CD4-positive, alpha-beta T cell treated with Interleukin-6 at 100 ng/mL for 8 hours (primary cell): Measurements from ENCODE around the gene SMG6.
"Not testable (repeated sequence)": the region's sequence is repeated elsewhere in the genome, so short reads cannot be mapped to it uniquely, and the experiment has no call there.

Experiments
- DNase-seq: peaks from one replicate; pipeline ENCODE4 v3.0.0-alpha.2; 2020; ENCODE audit warnings: mixed read lengths, low spot score

Gene SMG6

DNA sequence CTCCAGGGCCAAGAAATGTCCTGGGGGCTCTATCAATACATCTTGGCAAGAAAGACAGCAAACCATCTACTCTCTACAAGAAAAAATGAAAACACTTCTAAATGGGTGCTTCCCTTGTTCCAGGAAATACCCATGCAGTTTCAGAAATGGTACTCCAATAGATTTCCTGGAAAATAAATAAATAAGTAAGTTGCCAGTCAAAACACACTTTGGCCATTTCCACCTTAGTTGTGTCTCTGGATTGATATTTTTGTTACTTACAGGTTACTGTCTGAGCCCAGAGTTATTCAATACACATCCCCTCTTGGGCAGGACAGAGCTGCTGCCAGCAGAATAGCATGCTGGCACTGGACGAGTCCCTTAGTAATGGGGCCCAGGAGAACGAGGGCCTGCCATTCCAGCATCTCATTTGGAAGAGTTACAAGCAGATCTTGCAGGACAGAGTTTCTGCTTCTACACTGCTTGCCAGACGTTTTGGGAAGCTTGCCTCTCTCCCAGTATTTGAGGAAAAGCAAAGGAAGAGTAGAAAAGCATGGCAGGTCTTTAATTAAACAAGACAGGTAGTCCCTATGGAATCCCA lies 100.5 kb downstream of the SMG6 start:
- DNase-seq: no peak

DNA sequence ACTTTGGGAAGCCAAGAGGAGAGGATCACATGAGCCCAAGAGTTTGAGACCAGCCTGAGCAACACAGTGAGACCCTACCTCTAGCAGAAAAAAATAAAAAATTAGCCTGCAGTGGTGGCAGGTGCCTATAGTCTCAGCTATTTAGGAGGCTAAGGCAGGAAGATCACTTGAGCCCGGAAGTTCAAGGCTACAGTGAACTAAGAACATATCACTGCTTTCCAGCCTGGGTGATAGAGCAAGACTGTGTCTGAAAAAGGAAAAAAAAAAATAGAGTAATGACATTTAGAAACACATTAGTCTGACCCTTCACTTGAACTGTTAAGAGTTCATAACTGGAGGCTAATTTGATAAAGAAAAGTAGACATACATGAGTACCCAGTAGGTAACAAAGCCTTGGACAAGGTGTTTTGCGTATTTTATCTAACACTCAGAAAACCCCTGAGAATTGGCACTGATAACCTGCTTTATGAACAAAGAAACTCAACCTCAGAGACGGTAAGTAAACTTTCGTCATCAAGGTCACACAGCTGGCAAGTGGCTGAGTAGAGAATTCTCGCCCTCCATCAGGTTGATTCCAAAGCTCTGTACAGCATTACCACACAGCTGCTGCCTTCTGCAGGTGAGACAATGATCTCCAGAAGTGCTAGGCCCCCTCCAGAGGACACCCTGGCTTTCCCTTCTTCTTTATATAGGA lies 101.1 kb downstream of the SMG6 start:
- no peak for DNase-seq

DNA sequence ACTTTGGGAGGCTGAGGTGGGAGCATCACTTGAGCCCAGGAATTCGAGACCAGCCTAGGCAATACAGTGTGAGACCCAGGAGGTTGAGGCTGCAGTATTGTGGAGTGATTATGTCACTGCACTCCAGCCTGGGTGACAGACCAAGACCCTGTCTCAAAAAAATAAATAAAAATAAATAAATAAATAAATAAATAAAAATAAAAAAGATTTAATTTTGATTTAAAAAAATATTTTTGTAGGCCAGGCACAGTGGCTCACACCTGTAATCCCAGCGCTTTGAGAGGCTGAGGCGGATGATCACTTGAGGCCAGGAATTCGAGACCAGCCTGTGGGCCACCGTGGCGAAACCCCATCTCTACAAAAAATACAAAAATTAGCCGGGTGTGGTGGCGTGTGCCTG lies 104.2 kb downstream of the SMG6 start:
- DNase-seq: not testable (repeated sequence)

- no peak for DNase-seq
These were observed 104.7 kb downstream of the SMG6 start for GRCh38 chr17:2198927-2199326.

DNA sequence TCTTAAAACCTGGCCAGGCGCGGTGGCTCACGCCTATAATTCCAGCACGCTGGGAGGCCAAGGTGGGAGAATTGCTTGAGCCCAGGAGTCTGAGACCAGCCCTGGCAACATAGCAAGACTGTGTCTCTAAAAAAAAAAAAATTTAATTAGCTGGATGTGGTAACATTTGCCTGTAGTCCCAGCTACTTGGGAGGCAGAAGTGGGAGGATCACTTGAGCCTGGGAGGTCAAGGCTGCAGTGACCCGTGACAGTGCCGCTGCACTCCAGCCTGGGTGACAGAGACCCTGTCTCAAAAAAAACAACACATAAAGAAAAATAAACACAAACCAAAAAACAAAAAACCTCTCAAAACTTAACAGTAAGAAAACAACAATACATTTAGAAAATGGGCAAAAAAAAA lies 106.3 kb downstream of the SMG6 start:
- no peak for DNase-seq

- DNase-seq: no peak
These were observed 107.9 kb downstream of the SMG6 start for GRCh38 chr17:2195729-2196128.

DNA sequence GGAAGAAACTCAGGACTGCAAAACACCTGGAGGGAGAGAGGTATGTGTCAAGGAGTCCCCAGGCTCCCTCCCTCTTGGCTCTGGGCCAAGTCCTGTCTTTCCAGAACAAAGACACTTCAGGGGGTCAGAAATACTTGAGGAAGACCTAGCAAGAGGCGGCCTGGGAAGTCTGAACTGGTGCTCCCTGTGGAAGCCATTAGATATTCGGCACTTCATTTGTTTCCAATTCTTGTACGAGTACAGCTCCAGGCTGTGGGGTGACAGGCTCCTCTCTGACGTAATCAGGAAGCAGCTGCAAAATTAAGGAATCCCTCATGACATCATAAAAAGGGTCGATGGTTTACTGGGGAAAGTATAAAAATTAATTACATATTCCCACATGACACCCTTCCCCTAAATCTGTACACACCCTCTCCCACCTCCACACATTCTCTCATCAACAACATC lies 108.7 kb downstream of the SMG6 start:
- DNase-seq: no peak

DNA sequence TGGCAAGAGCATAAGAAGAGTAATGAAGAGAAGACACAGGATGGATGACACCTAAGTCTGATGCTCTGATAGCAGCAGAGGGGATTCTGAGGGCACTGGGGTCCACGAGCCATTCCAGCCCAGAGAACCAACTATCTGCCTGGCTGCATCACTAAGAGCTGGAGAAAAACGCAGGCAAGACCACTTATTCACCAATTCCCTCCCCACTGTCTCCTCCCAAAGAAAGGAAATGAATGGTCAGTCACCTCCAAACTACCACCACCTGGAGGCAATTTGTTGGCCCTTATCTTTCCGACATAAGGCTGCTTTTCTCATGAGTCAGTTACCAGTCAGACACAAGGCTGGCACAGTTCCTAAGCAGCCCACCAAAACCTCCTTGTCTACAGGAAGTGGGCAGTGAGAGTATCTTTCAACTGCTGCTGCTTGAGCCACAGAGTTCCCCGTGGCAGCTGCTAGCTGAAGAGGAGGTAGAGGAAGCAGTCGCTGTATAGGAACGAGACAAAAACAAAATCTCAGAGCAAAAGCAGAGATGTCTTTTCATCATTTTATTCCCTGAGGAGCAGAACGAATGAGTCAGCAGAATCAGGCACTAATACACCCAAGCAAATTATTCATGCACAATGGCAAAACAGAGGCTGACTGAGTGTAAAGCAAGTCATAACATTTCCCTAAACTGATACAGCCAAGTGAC lies 111.1 kb downstream of the SMG6 start:
- DNase-seq: peak; percentile 55

DNA sequence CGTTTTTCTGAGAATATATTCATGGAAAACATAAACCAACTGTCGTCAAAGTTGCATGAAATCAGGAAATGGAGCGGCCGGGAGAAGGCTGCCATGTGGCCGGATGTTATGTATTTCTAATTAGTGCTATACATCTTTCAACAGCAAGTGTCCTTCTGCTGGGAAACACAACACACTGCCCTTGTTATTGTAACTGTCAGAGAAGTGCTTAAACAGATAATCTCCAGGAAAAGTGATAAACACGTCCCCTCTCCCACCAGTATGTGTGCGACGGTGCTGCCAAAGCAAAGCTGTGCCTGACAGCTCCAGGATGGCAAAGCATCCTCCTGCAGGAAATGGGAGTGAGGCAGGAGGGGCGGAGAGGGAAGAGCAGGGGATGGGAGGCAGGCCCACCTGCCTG lies 111.8 kb downstream of the SMG6 start:
- DNase-seq: no peak

- DNase-seq: no peak
These were observed 112.4 kb downstream of the SMG6 start for GRCh38 chr17:2191227-2191626.

DNA sequence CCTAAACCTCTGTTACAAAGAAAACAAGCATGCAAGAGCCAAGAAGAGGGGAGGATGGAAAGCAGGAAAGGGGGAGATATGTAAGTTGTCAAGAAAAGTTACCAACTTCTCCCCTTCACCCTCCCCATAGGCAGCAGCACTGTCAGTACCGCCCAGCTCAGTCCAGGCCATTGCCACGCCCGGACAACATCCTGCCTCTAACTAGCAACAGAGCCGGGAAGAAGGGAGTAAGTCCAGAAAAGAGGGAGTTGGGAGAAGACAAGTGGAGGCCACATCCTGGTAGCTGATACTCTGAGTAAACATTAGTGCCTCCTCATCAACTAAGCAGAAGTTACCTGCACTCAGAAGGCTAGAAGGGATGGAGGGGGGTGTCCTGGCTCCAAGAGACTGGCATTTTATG lies 113.6 kb downstream of the SMG6 start:
- DNase-seq: no peak

- DNase-seq: no peak
These were observed 114.5 kb downstream of the SMG6 start for GRCh38 chr17:2188971-2189630.

DNA sequence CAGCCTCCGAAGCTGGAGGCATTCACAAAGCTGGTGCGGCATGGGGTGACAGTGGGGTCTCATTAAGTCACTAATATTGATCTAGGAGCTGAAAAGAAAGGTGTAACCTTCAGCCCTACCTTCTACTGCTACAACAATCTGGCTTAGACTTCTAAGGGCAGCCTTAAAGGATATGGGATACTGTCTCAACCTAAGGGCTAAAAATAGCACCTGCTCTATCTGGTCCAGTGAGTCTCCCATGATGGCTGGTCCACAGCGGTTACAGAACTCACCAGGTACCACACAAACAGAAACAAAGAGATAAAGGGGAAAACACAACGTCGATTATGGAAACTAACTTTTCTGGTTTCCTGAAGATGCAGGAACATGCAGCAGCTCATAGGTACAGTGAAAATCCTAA lies 115.8 kb downstream of the SMG6 start:
- no peak for DNase-seq

GRCh38 chr17:2186937-2187336 lies 116.6 kb downstream of the SMG6 start:
- no peak for DNase-seq

- DNase-seq: no peak
These were observed 118.3 kb downstream of the SMG6 start for GRCh38 chr17:2184993-2185931.

GRCh38 chr17:2183346-2183745 lies 120.2 kb downstream of the SMG6 start:
- DNase-seq: no peak

DNA sequence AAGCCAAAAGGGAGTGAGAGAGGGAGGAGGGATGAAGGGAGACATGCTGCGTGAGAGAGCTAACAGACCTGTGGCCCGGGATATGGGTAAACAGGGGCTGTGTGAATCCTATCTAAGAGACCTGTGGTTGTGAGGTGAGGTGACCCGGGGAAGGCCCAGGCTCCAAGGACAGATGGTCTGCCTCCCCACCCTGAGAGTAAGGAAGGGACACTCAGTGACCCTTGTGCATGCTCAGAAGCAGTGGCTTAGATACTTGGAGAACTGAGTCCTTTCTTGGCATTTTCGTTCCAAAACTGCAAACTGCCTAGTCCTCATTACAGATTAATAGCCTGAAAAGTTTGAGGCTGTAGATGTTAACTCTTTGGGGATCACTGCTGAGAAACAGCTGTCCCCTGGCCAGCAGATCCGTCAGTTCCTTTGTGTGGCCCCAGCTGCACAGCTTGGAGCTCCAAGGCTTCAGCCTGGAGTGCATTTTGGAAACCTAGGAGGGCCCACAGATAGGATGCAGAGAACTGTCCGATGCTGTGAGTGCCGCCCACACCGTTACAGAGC lies 121.6 kb downstream of the SMG6 start:
- DNase-seq: no peak

DNA sequence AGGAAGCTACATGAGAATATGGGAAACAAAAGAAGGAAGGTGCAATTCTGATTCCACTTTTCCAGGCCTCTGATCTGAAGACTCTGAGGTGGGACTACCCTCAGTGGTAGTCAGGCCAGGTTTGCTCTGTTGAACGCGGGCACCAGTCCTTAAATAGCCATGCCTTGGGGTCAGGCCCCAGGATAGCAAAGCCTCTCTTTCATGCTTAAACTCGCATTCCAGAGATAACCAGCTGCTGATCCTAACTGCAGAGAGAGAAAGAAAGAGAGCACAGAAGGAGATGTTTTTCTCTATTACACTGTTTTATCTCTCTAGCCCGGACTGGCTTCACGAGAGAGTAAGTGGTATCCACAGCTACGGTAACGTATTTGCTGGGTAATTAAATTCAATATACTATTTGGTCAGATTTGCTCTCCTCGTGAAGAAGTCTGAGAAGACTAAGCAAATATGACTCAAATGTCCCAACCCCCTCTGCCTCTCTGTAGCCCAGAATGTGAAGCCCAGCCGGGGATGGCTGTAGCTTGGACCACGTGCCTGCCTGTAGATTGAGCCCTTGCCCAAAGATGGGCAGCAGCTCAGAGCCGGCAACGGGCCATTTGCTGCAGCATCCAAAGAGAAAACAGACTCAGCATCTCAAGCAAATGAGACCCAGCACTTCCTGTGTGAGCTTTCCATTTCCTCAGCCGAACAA lies 122.2 kb downstream of the SMG6 start:
- DNase-seq: no peak

DNA sequence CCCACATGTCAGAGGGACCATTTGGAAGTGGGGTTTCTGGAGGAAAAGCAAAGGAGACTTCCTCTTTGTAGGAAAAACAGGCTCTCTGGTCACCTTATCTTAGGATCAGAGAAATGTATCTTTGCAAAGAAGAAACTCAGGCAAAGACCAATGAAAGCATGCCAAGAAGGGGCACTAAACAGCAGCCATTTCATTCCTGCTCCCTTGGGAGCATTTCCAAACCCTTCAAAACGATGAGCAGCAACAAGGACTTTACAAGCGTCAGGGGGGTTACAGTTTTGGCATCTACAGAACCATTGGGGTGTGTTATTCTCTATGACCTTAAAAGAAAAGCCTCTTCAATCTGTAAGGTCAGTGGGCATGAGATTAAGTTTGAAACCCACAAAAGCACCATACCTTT lies 122.8 kb downstream of the SMG6 start:
- no peak for DNase-seq

GRCh38 chr17:2179615-2180295 lies 123.8 kb downstream of the SMG6 start:
- no peak for DNase-seq
